ENCODE measurements around the gene UGT2B28.
"Not testable (repeated sequence)": the region's sequence is repeated elsewhere in the genome, so short reads cannot be mapped to it uniquely, and the experiment has no call there.

GRCh38 chr4:69309549-69310076 is 29.3 kb downstream of the UGT2B28 start:
- TF ChIP-seq, protein P1, sequence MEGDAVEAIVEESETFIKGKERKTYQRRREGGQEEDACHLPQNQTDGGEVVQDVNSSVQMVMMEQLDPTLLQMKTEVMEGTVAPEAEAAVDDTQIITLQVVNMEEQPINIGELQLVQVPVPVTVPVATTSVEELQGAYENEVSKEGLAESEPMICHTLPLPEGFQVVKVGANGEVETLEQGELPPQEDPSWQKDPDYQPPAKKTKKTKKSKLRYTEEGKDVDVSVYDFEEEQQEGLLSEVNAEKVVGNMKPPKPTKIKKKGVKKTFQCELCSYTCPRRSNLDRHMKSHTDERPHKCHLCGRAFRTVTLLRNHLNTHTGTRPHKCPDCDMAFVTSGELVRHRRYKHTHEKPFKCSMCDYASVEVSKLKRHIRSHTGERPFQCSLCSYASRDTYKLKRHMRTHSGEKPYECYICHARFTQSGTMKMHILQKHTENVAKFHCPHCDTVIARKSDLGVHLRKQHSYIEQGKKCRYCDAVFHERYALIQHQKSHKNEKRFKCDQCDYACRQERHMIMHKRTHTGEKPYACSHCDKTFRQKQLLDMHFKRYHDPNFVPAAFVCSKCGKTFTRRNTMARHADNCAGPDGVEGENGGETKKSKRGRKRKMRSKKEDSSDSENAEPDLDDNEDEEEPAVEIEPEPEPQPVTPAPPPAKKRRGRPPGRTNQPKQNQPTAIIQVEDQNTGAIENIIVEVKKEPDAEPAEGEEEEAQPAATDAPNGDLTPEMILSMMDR (IDR thresholded peaks at IDR 0.05), result not testable (repeated sequence)
- TF ChIP-seq TAF1 (IDR thresholded peaks at IDR 0.05; ENCODE audit: borderline replicate concordance, low read depth, low read length); GABPA (IDR thresholded peaks at IDR 0.05; ENCODE audit: low read depth): not testable (repeated sequence)
